KOPT-K1 (cell line): ENCODE data around the gene ORC1.

ENCODE experiments used
- H3K27ac ChIP-seq: fragments of 200-600 bp; sonication (generic); 2 replicates; pipeline ENCODE4 v1.5.1; 2016; ENCODE audit warnings: antibody characterized with exemption, mild to moderate bottlenecking, low read depth, low read length; ENCODE audit not compliant: poor library complexity, severe bottlenecking
- H3K36me3 ChIP-seq: fragments of 200-600 bp; sonication (generic); 2 replicates; pipeline ENCODE4 v1.5.1; 2017; ENCODE audit warnings: antibody characterized with exemption, mild to moderate bottlenecking, low read length, moderate library complexity; ENCODE audit not compliant: insufficient read depth
- H3K9me3 ChIP-seq: fragments of 200-600 bp; sonication (generic); 2 replicates; pipeline ENCODE4 v1.5.1; 2017; ENCODE audit warnings: antibody characterized with exemption, low read length, mild to moderate bottlenecking; ENCODE audit not compliant: insufficient read depth, poor library complexity, severe bottlenecking

The ORC1 gene

GRCh38 chr1:52364235-52364839, 39.9 kb downstream of the ORC1 start:
- Histone ChIP-seq H3K27ac (no peak overlapping the region), H3K36me3 (peaks cover 47% of the 10 kb centered on the region), H3K9me3 (no peaks in the 10 kb centered on the region)

- Histone ChIP-seq H3K9me3 (no peaks in the 10 kb centered on the region), H3K36me3 (peaks cover 85% of the 10 kb centered on the region), H3K27ac (no peak overlapping the region)
These were observed 43.6 kb downstream of the ORC1 start for GRCh38 chr1:52360595-52360968.

- H3K36me3 ChIP-seq, result peaks cover 91% of the 10 kb centered on the region
- no peaks in the 10 kb centered on the region for H3K9me3 ChIP-seq
- H3K27ac ChIP-seq, result no peak overlapping the region
These were observed 44.3 kb downstream of the ORC1 start for GRCh38 chr1:52359676-52360594.

GRCh38 chr1:52358851-52359497, 45.2 kb downstream of the ORC1 start:
- Histone ChIP-seq H3K36me3 (peaks cover 95% of the 10 kb centered on the region), H3K27ac (no peak overlapping the region), H3K9me3 (no peaks in the 10 kb centered on the region)

- Histone ChIP-seq H3K9me3 (no peaks in the 10 kb centered on the region), H3K36me3 (peaks cover 100% of the 10 kb centered on the region), H3K27ac (no peak overlapping the region)
These were observed 46.8 kb downstream of the ORC1 start for GRCh38 chr1:52357397-52357796.

GRCh38 chr1:52356818-52357355, 47.3 kb downstream of the ORC1 start:
- Histone ChIP-seq H3K27ac (no peak overlapping the region), H3K9me3 (no peaks in the 10 kb centered on the region), H3K36me3 (peaks cover 99% of the 10 kb centered on the region)

GRCh38 chr1:52355847-52356505, 48.2 kb downstream of the ORC1 start:
- H3K9me3 ChIP-seq, result no peaks in the 10 kb centered on the region
- no peak overlapping the region for H3K27ac ChIP-seq
- peaks cover 97% of the 10 kb centered on the region for H3K36me3 ChIP-seq

GRCh38 chr1:52355436-52355835, 48.8 kb downstream of the ORC1 start:
- H3K36me3 ChIP-seq, result peaks cover 97% of the 10 kb centered on the region
- no peaks in the 10 kb centered on the region for H3K9me3 ChIP-seq
- H3K27ac ChIP-seq, result no peak overlapping the region

GRCh38 chr1:52352690-52353089, 51.5 kb downstream of the ORC1 start:
- H3K36me3 ChIP-seq, result peaks cover 71% of the 10 kb centered on the region
- no peak overlapping the region for H3K27ac ChIP-seq
- no peaks in the 10 kb centered on the region for H3K9me3 ChIP-seq

- H3K27ac ChIP-seq, result no peak overlapping the region
- H3K36me3 ChIP-seq, result peaks cover 32% of the 10 kb centered on the region
These were observed 55.4 kb downstream of the ORC1 start for GRCh38 chr1:52348704-52349300.

GRCh38 chr1:52346653-52347052, 57.6 kb downstream of the ORC1 start:
- H3K27ac ChIP-seq, result no peak overlapping the region
- H3K36me3 ChIP-seq, result peaks cover 12% of the 10 kb centered on the region
- H3K9me3 ChIP-seq, result no peaks in the 10 kb centered on the region

More at GRCh38 chr1:52348704-52349300, 55.4 kb downstream of the ORC1 start:
- no peaks in the 10 kb centered on the region for H3K9me3 ChIP-seq

- Histone ChIP-seq H3K36me3 (no peaks in the 10 kb centered on the region), H3K27ac (no peak overlapping the region), H3K9me3 (no peaks in the 10 kb centered on the region)
These were observed 59.0 kb downstream of the ORC1 start for GRCh38 chr1:52345252-52345651.

- no peaks in the 10 kb centered on the region for H3K9me3 ChIP-seq
- H3K27ac ChIP-seq, result no peak overlapping the region
- no peaks in the 10 kb centered on the region for H3K36me3 ChIP-seq
These were observed 60.2 kb downstream of the ORC1 start for GRCh38 chr1:52343979-52344378.

- Histone ChIP-seq H3K27ac (no peak overlapping the region), H3K36me3 (no peaks in the 10 kb centered on the region), H3K9me3 (no peaks in the 10 kb centered on the region)
These were observed 62.5 kb downstream of the ORC1 start for GRCh38 chr1:52341655-52342260.
